Mammary epithelial cell (primary cell): ENCODE data around the gene MAU2.

ENCODE experiments used
- CTCF ChIP-seq, 2 donors: IDR thresholded peaks in 1 of 2; conservative IDR thresholded peaks in 1 of 2; 2 replicates each; pipeline ENCODE4 v1.5.1; 2011 to 2012; ENCODE audit warnings: inconsistent platforms in 2 of 2, low read length in 2 of 2, mild to moderate bottlenecking in 2 of 2, control low read depth in 1 of 2, low read depth in 1 of 2; ENCODE audit not compliant: insufficient read depth in 1 of 2; ENCODE audit errors: extremely low read depth in 1 of 2
- EZH2 ChIP-seq: IDR thresholded peaks from 2 replicates; pipeline ENCODE4 v1.6.1; 2012; ENCODE audit warnings: low read length, inconsistent platforms, borderline replicate concordance

- no peak for TF ChIP-seq EZH2
- no peak for TF ChIP-seq CTCF (conservative IDR thresholded peaks at IDR 0.05 in 1 of 2, IDR thresholded peaks at IDR 0.05 in 1 of 2; ENCODE audit: extremely low read depth in 1 of 2, insufficient read depth in 1 of 2, low read depth in 1 of 2, low read length in 2 of 2)
These were observed 61.5 kb downstream of the MAU2 start for GRCh38 chr19:19382118-19382517.
